Measurements from ENCODE around the gene SSR4.

Gene SSR4

DNA sequence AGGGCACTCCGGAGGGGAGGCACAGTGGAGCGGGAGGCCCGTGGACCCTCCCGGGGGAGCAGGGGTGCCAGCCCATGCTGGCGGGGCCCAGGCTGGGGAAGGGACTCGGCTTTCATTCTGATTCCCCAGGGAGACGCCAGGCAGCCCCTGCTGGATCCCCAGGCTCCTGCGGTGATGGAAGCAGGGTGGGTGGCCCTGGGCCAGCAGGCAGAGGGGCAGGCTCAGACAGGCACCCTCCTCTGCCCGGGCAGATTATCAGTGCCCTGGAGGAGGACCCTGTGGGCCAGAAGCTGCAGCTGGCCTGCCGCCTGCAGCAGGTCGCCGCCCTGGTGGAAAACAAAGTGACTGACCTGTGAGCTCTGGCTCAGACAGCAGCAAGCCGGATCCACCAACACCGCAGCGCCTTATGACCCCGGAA, 15.8 kb upstream of the SSR4 start:
- DNase-seq, result peak in 4 of 10 donors; percentile 7 to 83 (median 66)
- intact Hi-C loops (cut with DNase I), result no loop called here

GRCh38 chrX:153779891-153780677, 14.4 kb upstream of the SSR4 start:
- intact Hi-C loops (cut with DNase I), result no loop called here
- peak in 3 of 10 donors; percentile 13 to 78 (median 76) for DNase-seq

DNA sequence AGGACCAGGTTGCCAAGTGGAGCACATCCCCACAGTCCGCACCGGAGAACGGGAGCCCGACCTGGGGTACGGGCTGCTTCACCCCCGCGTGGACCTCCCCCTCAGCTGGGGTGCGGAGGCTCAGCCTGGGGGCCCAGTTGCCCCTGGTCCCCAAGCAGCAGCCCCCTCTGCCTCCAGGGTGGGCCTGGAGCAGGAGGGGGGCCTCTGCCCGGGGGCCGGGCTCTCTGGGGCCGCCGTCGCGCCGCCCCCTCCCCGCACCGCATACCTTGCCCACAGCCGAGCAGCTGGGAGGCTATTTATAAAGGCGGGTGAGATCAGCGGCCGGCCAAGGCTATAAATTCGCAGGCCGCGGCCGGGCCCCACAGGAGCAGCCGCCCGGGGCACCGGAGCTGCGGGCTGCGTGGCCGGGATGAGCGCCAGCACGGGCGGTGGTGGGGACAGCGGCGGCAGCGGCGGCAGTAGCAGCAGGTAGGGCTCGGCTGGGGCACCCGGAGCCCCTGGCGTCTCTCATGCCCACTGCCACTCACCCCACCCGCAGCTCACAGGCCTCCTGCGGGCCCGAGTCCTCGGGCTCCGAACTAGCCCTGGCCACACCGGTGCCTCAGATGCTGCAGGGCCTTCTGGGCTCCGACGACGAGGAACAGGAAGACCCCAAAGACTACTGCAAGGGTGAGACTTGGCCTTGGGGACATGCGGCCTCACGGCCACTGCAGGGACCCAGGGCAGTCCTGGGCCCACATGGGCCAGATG, 13.6 kb upstream of the SSR4 start, which contains the start of gene SRPK3:
TSS of gene SRPK3 (plus strand) at position 364 of the 750 bp plus-strand sequence. CDS start at position 410, 46 bp downstream.
- peak in 2 of 10 donors; percentile 25 to 62 for DNase-seq
- intact Hi-C loops (cut with DNase I), result no loop called here

DNA sequence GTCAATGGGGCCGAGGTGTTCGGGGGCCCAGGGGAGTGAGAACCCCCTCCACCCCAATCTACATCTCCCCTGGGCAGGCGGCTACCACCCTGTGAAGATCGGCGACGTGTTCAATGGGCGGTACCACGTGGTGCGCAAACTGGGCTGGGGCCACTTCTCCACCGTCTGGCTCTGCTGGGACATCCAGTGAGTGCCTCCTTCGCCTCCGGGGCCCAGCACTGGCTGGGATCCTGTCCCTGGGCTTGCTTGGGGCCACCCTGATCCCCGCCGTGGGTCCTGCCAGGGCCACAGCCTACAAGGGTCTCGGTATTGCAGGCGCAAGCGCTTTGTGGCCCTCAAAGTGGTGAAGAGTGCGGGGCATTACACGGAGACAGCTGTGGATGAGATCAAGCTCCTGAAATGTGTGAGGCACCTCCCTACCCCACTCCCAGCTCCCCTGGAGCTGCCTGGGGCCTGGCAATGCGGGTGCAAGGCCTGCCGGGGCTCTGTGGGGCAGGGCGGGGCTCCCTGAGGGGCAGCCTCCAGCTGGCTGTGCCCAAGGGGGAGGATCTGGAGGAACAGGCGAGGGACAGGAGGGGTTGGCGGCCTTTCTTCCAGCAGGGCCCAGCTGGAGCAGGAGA, 12.9 kb upstream of the SSR4 start:
- intact Hi-C loops (cut with DNase I), result no loop called here
- DNase-seq, result peak in 2 of 10 donors; percentile 24 to 39

DNA sequence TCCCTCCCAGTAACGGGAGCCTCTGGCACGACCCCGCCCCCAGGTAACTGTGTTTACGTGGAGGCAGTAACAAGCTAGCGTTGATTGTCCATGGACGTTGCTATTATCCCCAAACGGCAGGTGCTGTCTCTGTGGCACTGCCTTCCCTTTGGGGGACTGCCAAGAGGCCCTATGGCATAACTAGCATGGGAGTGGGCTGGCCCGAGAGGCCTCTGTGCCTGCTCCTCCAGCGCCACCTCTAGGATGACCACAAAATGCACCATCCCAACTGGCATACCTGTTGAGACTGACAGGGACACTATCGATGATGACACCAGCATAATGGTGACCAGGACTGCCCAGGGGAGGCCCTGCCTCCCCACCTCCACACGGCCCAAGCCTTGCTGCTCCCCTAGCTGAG, 12.2 kb upstream of the SSR4 start:
- intact Hi-C loops (cut with DNase I), result no loop called here

GRCh38 chrX:153782871-153783270, 11.6 kb upstream of the SSR4 start:
- intact Hi-C loops (cut with DNase I), result no loop called here
- DNase-seq, result no peak

More for the DNA sequence above, 12.2 kb upstream of the SSR4 start:
- DNase-seq, result peak in 3 of 10 donors; percentile 29 to 40 (median 38)

DNA sequence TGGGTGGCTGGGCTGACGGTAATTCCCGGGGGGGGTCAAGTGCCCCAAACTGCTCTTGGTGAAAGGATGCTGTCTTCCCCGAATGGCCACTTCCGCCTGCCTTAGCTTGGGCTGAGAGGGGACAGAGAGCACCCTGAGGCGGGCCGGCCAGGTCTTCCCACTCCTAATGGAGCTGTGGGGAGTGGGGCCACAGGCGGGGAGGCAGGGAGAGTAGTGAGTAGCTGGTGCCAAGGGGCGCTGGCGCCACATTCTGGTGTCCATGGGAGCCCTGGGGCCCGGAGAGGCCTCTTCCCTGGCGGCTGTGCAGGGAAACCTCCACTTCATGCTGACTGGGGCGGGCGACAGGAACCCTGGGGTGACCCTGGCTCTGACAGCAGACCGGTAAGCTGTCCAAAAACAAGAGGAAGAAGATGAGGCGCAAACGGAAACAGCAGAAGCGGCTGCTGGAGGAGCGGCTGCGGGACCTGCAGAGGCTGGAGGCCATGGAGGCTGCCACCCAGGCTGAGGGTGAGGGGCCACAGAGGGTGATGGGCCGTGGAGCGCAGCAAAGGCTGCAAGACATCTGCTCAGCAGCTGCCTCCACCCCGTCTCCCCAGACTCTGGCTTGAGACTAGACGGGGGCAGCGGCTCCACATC, 11.0 kb upstream of the SSR4 start:
- peak in 1 of 10 donors; percentile 83 for DNase-seq
- intact Hi-C loops (cut with DNase I), result no loop called here

DNA sequence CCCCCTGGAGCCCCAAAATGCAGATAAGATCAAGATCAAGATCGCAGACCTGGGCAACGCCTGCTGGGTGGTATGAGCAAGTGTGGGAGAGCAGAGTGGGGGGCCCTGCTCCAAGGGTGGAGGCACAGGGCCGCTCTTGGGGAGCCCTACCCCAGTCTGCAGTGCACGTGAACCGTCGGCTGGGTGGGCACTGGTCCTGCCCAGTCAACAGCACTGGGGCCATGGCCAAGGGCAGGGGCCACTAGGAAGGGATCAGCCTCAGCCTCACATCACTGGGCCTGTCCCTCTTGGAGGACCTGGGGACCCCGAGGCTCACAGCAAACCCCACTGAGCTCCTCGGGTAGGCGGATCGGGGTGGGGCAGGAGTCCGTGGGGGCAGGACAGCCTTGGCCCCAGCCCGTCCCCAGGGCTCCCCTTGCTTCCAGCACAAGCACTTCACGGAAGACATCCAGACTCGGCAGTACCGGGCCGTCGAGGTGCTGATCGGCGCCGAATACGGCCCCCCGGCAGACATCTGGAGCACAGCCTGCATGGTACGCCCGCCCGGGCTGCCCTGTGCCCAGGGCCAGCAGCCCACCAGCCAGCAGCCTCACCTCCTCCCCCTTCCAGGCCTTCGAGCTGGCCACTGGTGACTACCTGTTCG, 10.0 kb upstream of the SSR4 start:
- intact Hi-C loops (cut with DNase I), result no loop called here
- peak in 1 of 10 donors; percentile 80 for DNase-seq

DNA sequence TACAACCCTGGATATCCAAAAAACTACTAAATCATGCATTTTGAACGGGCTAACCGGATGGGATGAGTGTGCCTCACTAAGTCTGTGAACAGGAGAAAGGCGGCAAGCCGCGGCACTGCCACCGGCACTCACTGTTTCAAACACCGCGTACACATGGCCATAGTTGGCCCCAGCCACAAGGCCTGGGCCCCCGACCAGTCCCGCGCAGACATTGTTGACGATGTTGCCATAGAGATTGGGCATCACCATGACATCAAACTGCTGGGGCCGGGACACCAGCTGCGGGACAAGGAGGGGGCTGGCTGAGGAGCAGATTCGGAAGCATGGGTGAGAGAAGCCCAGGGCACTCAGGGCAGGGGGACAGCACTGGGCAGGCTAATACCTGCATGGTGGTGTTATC, 7.8 kb upstream of the SSR4 start:
- no peak for DNase-seq
- intact Hi-C loops (cut with DNase I), result no loop called here

- no peak for DNase-seq
- intact Hi-C loops (cut with DNase I), result no loop called here
Measured at GRCh38 chrX:153789654-153790053, 4.8 kb upstream of the SSR4 start.

DNA sequence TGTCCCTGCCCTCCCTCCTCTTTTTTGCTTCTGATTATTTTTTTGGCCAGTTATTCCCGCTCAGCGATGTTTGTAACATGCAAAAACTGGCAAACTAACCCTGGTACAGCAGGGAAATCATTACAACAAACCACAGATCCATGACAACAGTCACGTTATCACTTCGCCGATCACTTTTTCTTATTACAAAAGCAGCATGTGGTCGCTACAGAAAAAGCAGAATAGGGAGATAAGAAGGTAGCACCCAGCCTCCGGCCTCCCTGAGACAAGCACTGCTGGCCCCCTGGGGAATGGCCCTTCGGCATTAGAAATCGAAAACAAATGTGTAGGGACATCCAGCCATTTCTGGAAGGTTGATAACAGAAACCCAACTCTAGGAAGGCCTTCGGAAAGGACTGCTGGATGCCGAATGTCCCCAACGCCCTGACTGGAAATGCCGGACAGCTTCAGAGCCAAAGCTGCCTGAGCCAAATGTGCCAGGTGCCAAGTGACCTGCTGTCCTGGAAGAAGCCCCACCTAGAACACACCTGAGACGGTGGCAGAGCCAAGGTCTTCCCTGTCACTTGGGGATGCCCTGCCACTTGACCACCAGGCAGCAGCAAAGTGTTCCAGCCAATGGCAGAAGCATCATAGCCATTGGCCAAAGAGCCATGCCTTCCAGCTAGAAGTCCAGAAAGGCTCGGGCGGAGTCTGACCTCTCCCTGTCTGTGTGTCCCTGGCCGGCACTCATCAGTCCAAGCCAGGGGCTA, 3.2 kb upstream of the SSR4 start:
- DNase-seq, result no peak
- intact Hi-C loops (cut with DNase I), result no loop called here

DNA sequence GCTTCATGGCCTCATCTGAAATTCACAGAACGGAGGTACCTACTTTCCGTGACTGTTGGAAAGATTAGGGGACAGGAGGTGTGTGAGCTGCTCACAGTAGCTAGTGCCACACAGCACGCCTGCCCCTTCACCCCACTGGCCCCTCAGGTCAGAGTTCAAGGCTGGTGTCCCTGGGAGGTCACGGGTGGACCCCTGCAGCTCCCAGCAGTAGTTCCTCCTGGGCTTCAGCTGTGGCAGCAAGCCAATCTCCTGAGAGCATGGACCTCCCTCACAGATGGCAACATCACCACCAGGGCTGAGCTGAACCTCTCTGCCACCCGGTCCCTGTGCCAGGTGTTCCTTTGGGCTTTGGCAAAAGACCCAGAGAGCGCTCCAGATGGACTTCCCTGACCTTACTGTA, 2.1 kb upstream of the SSR4 start:
- intact Hi-C loops (cut with DNase I), result no loop called here
- DNase-seq, result no peak

GRCh38 chrX:153793291-153793690, 1.2 kb upstream of the SSR4 start:
- intact Hi-C loops (cut with DNase I), result no loop called here
- DNase-seq, result no peak

DNA sequence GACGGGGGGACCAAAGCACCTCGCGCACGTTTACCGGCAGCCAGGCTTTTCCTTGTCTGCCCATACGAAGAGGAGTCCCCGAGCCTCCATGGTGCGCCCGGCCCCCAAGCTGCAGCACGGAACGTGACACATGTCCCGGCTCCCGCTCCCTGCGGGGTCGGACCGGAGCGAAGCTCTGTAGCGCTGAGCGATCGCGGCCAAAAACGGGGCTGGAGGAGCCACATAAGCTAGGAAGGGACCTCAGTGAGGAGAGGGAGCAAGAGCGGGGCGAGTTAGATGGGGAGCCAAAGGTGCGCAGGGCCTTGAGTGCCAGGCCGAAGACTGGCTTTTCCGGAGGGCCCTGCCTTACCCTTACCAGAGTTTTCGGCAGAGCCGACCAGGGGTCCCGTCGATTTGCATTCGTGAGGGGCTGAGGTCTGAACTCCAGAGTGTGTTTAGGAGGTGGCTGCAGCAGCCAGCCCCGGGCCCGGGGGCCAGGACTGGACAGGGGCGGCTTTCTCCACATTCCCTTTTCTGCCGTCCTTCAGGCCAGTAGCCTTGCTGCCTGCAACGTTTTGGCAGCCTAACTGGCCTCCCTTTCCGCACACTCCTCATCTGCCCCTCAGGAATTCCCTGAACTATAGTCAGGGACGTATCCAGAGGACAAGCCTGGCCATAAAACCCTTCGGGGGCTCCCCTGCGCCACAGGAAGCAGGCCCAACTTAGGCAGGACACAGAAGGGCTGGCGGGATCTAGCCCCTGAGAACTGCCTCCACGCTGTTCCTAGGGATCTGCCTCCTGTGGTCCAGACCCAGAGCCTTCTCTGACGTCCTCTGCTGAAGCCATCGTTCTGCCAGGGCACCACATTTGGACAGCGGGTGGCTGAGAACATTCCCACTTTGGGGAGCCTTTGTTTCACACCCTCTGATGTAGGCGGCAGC, 689 bp downstream of the SSR4 start:
- peak in 1 of 10 donors; percentile 85 for DNase-seq
- intact Hi-C loops (cut with DNase I), result no loop called here

- intact Hi-C loops (cut with DNase I), result no loop called here
- DNase-seq, result no peak
Measured at GRCh38 chrX:153797415-153798015, 3.0 kb downstream of the SSR4 start.

DNA sequence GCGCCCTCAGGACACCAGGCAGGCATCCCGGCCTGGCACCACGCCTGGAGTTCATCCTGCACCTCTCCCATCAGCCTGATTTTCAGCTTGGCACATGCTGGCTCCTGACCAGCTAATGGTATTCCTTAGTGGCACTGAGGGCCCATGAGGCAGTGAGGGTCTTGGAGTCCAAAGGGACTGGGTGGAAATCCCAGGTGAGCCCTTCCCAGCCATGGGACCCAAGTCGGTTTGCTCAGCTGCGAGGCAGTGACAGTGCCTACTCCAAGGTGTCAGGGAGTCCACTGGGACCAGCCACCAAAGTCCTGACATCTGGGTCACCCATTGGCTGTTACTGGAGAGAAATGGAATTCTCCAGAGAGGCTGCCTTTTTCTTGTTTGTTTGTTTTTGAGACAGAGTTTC, 4.9 kb downstream of the SSR4 start:
- intact Hi-C loops (cut with DNase I), result no loop called here
- DNase-seq, result peak in 1 of 10 donors; percentile 66

GRCh38 chrX:153800177-153800722, 5.8 kb downstream of the SSR4 start:
- DNase-seq, result peak in 2 of 10 donors; percentile 71 to 79
- intact Hi-C loops (cut with DNase I), result no loop called here

GRCh38 chrX:153800746-153801145, 6.3 kb downstream of the SSR4 start:
- DNase-seq, result peak in 1 of 10 donors; percentile 81
- intact Hi-C loops (cut with DNase I), result no loop called here

Data from posterior cingulate gyrus (tissue), 11 donors.